Measurements from ENCODE around the gene RAB43.
A peak's percentile ranks its signal among the peaks of the same experiment; 100 is the strongest.

The RAB43 gene

DNA sequence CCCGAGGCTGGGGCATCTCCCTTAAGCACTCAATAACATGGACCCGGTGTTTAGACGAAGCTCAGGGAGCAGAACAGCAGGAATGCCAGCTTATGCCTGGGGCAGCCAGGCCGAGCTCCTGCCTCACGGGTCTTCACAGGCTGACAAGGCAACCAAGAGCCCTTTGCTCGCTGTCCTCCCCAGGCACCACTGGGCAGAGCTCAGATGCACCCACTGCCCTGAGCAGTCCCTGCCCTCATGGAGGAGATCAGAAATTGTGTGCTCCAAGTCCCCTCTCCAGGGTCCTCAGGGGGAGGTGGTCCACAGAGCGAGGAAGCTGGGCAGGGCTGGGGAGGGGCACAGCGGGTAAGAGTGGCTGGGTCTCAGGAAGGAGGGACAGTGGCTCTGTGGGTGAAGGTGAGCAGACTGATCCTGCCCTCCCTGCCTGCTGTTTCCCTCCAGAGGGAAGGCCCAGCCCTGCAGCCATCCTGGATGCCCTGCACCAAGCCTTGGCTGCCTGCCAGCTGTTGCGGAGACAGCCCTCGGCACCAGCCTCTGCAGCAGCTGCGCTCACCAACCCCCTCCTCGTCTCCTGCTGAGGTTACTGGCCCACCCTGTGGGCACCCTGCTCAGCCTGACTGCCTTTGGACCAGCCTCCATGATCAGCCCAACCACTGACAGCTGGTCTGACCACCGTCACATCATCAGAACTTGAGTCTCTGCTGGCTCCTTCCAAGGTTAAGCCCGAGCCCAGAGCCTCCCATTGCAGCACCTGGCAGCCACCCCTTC is 82.1 kb downstream of the RAB43 start:
- TF ChIP-seq, protein P1, sequence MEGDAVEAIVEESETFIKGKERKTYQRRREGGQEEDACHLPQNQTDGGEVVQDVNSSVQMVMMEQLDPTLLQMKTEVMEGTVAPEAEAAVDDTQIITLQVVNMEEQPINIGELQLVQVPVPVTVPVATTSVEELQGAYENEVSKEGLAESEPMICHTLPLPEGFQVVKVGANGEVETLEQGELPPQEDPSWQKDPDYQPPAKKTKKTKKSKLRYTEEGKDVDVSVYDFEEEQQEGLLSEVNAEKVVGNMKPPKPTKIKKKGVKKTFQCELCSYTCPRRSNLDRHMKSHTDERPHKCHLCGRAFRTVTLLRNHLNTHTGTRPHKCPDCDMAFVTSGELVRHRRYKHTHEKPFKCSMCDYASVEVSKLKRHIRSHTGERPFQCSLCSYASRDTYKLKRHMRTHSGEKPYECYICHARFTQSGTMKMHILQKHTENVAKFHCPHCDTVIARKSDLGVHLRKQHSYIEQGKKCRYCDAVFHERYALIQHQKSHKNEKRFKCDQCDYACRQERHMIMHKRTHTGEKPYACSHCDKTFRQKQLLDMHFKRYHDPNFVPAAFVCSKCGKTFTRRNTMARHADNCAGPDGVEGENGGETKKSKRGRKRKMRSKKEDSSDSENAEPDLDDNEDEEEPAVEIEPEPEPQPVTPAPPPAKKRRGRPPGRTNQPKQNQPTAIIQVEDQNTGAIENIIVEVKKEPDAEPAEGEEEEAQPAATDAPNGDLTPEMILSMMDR (conservative IDR thresholded peaks at IDR 0.05), result no peak
- peak overlapping the region; percentile 19; the same call in 1 of the 2 replicates for H3K27ac ChIP-seq

DNA sequence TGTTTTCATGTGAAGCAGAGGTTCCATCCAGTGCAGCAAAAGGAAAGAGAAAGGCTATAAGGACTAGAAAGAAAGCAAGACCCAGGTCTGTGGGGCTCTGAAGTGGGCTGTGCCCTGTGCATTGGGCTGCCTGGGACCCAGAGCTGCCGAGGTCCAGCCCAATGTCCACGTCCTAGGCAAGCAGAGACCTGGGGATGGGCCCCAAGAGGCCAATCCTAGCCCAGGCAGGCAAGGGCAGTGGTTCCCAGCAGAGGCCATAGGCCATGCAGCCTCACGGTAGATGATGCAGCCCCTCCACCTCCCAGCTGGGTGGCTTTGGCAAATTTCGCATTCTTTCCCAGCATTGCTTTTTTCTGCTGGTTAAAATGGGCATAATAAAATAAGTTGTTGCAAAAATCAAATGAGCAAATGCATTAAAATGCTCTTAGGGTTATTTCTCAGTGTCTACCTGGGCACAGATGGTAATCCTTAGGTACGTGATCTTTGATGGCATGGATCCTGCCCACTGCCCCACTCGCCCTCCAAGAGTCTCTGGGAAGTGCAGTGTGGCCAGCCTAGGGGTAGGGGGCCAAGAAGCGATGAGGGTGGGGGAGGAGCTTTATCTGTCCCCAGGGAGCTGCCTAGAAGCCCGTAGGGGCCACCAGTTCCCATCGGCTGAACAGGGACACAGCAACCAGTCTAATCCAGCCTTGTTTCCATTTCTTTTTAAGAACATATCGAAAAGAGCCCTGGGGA is 83.3 kb downstream of the RAB43 start:
- TF ChIP-seq, protein P1 (conservative IDR thresholded peaks at IDR 0.05), result no peak
- H3K27ac ChIP-seq, result no peak overlapping the region

Data from VCaP (cell line).